ENCODE measurements around the gene UNG.

UNG gene

DNA sequence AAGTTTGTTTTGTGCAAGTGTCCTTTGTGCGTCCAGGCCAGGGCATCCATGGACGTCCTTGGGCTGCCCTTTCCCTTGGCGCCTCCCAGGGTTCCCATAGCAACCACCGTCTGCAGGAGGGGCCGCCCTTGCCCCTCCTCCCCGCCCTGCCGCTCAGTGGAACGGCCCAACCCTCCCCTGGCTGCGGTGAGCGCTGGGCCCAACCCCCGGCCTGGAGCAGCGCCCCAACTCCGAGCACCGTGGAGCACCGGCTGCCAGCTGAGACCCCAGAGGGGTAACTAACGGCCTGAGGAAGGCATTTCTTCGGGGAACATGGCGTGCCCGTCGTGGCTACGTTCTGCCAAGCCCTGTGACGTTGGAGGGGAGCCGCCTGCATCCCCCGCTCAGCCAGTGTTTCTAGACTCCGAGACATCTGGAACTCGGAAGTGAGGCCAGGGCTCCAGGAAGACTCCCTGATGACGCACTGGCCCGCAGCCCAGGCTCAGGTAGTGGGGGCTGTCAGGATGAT is 13.6 kb downstream of the UNG start:
- H3K36me3 ChIP-seq: peaks cover 9 to 40% (median 29%) of the 10 kb centered on the region in 3 donors
- TF ChIP-seq CTCF (IDR thresholded peaks at IDR 0.05): no peak
- H3K27ac ChIP-seq: peak overlapping the region; percentile 87 to 89
- DNase-seq: peak; percentile 91 to 97
- no peaks in the 10 kb centered on the region for H3K9me3 ChIP-seq
- H3K4me3 ChIP-seq: peak overlapping the region; percentile 60 to 66
- peaks cover 0 to 37% (median 11%) of the 10 kb centered on the region in 4 donors for H3K4me1 ChIP-seq
- H3K27me3 ChIP-seq: no peaks in the 10 kb centered on the region
- intact Hi-C loops (cut with DNase I; ENCODE audit: low total_unique reads): loop anchor here (5.0 kb wide), 1 partner anchor 46 kb away; no protein-coding TSS in a partner anchor

GRCh38 chr12:109112720-109113465 is 15.5 kb downstream of the UNG start:
- no peaks in the 10 kb centered on the region for H3K9me3 ChIP-seq
- H3K4me3 ChIP-seq: no peak overlapping the region
- intact Hi-C loops (cut with DNase I; ENCODE audit: low total_unique reads): loop anchor here (5.0 kb wide), 1 partner anchor 44 kb away; no protein-coding TSS in a partner anchor
- H3K36me3 ChIP-seq: peaks cover 7 to 22% (median 13%) of the 10 kb centered on the region in 3 donors
- peak overlapping the region in 1 of 2 donors; percentile 87 for H3K27ac ChIP-seq
- TF ChIP-seq CTCF (IDR thresholded peaks at IDR 0.05): no peak
- DNase-seq: peak in 1 of 2 donors; percentile 42
- H3K27me3 ChIP-seq: no peaks in the 10 kb centered on the region
- H3K4me1 ChIP-seq: peaks cover 0 to 37% (median 15%) of the 10 kb centered on the region in 4 donors

DNA sequence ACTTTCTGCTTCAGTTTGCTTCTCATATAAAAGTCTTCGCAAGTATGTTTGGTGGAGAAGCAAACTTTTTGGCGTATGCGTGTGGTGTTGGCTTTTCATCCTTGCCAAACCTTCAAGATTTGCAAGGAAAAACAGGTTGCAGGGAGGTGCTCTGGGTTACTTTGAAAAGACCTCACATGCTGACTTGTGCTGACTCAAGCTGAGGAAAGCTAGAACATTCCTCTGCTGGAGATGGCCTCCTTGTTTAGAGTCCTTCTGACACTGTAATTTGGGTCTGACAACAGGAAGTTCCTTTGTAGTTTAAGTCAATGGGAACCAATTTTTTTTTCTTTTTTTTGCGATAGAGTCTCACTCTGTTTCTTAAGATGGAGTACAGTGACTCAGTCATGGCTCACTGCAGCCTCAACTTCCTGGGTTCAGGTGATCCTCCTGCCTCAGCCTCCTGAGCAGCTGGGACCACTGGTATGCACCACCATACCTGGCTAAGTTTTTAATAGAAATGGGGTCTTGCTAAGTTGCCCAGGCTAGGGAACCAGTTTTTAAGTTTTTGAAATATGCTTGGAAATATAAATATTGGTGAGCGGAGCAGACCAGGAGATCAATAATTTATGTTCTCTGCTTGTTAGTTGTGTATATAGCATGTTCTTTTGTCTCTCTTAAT is 16.4 kb downstream of the UNG start:
- intact Hi-C loops (cut with DNase I; ENCODE audit: low total_unique reads): loop anchor here (5.0 kb wide), 1 partner anchor 44 kb away; no protein-coding TSS in a partner anchor
- TF ChIP-seq CTCF (IDR thresholded peaks at IDR 0.05): no peak
- Histone ChIP-seq H3K4me1 (peaks cover 0 to 37% (median 15%) of the 10 kb centered on the region in 4 donors), H3K27me3 (no peaks in the 10 kb centered on the region), H3K27ac (no peak overlapping the region), H3K4me3 (no peak overlapping the region), H3K36me3 (peaks cover 0 to 13% (median 4%) of the 10 kb centered on the region in 3 donors), H3K9me3 (no peaks in the 10 kb centered on the region)
- DNase-seq: peak in 1 of 2 donors; percentile 11

GRCh38 chr12:109114644-109115043 is 17.2 kb downstream of the UNG start:
- no peaks in the 10 kb centered on the region for H3K9me3 ChIP-seq
- H3K36me3 ChIP-seq: peaks cover 0 to 7% (median 4%) of the 10 kb centered on the region in 3 donors
- peaks cover 0 to 37% (median 17%) of the 10 kb centered on the region in 4 donors for H3K4me1 ChIP-seq
- intact Hi-C loops (cut with DNase I; ENCODE audit: low total_unique reads): loop anchor here (5.0 kb wide), 1 partner anchor 43 kb away; no protein-coding TSS in a partner anchor
- no peak for DNase-seq
- no peak overlapping the region for H3K4me3 ChIP-seq
- H3K27me3 ChIP-seq: no peaks in the 10 kb centered on the region
- H3K27ac ChIP-seq: no peak overlapping the region
- TF ChIP-seq CTCF (IDR thresholded peaks at IDR 0.05): no peak

DNA sequence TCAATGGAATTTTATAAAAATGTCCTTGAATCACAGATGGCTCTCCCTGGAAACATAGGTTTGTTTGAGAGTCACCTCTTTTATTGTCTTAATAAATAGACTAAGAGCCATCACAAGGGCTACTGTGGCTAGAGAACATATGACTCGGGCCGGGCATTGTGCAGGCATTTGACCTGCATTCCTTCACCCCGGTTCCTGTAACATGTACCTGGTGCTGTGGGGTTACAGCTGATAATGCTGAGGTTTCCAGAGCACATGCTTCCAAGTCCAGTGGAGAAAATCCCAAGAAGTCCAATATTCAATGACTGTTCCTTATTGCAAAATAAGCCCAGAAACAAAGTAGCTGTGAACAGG is 18.0 kb downstream of the UNG start:
- peak in 1 of 2 donors; percentile 16 for DNase-seq
- Histone ChIP-seq H3K27ac (no peak overlapping the region), H3K4me3 (no peak overlapping the region), H3K36me3 (no peaks in the 10 kb centered on the region), H3K27me3 (no peaks in the 10 kb centered on the region), H3K9me3 (no peaks in the 10 kb centered on the region), H3K4me1 (peaks cover 0 to 36% (median 17%) of the 10 kb centered on the region in 4 donors)
- TF ChIP-seq CTCF (IDR thresholded peaks at IDR 0.05): no peak
- intact Hi-C loops (cut with DNase I; ENCODE audit: low total_unique reads): no loop called here
